HEK293 (cell line): Measurements from ENCODE around the gene TRAF5.

Source experiments
- KLF16 ChIP-seq: fragments of 450-650 bp; formaldehyde crosslinking; IDR thresholded peaks from 2 replicates; pipeline ENCODE4 v1.5.1; 2017; ENCODE audit warnings: missing biosample characterization, missing genetic modification characterization
- SP2 ChIP-seq: fragments of 450-650 bp; formaldehyde crosslinking; IDR thresholded peaks from 2 replicates; pipeline ENCODE4 v1.5.1; 2016; ENCODE audit warnings: missing biosample characterization, missing genetic modification characterization
- ZBTB49 ChIP-seq: fragments of 450-650 bp; formaldehyde crosslinking; IDR thresholded peaks from 2 replicates; pipeline ENCODE4 v1.5.1; 2016; ENCODE audit warnings: missing biosample characterization, missing genetic modification characterization, low read depth
- ZFP37 ChIP-seq: fragments of 450-650 bp; formaldehyde crosslinking; IDR thresholded peaks from 2 replicates; pipeline ENCODE4 v1.5.1; 2016; ENCODE audit warnings: missing biosample characterization, missing genetic modification characterization
- ZNF157 ChIP-seq: fragments of 450-650 bp; formaldehyde crosslinking; IDR thresholded peaks from 2 replicates; pipeline ENCODE4 v1.5.1; 2016; ENCODE audit warnings: missing biosample characterization, missing genetic modification characterization
- ZNF274 ChIP-seq, 2 experiments: fragments of 200-500 bp in 1 of 2; fragments of 450-650 bp in 1 of 2; sonication (Bioruptor generic) in 1 of 2; formaldehyde crosslinking in 1 of 2; IDR thresholded peaks; 2 replicates each; pipeline versions ENCODE4 v1.5.1 to v1.6.1; 2014 to 2016; ENCODE audit warnings: borderline replicate concordance in 1 of 2, inconsistent platforms in 1 of 2, low read length in 1 of 2, missing biosample characterization in 1 of 2, missing genetic modification characterization in 1 of 2
- ZNF394 ChIP-seq: fragments of 450-650 bp; formaldehyde crosslinking; IDR thresholded peaks from 2 replicates; pipeline ENCODE4 v1.5.1; 2016; ENCODE audit warnings: missing biosample characterization, missing genetic modification characterization, mild to moderate bottlenecking, moderate library complexity, borderline replicate concordance
- ZNF704 ChIP-seq: fragments of 450-650 bp; formaldehyde crosslinking; IDR thresholded peaks from 2 replicates; pipeline ENCODE4 v1.5.1; 2016; ENCODE audit warnings: missing biosample characterization, missing genetic modification characterization
- ZNF830 ChIP-seq: fragments of 450-650 bp; IDR thresholded peaks from 2 replicates; pipeline ENCODE4 v1.5.0; 2018; ENCODE audit warnings: missing biosample characterization, missing genetic modification characterization, low read depth, mild to moderate bottlenecking, moderate library complexity
- TF ChIP-seq, protein P1 (sequence below): fragments of 450-650 bp; formaldehyde crosslinking; IDR thresholded peaks from 2 replicates; pipeline ENCODE4 v1.5.1; 2016; ENCODE audit warnings: missing biosample characterization, missing genetic modification characterization

GRCh38 chr1:211358685-211359084 lies 32.1 kb downstream of the TRAF5 start:
- TF ChIP-seq ZNF704 (tag by site-specific recombination) (no peak), ZNF157 (tag by site-specific recombination) (no peak), SP2 (tag by site-specific recombination) (no peak), KLF16 (tag by site-specific recombination) (no peak), ZNF394 (tag by site-specific recombination) (no peak), ZFP37 (tag by site-specific recombination) (no peak), ZNF830 (tag by site-specific recombination) (no peak), ZNF274 (IDR thresholded peaks at IDR 0.05; ENCODE audit: low read length) (no peak), ZNF274 (tag by site-specific recombination; IDR thresholded peaks at IDR 0.05; ENCODE audit: borderline replicate concordance) (no peak), ZBTB49 (no peak)
- TF ChIP-seq, protein P1, sequence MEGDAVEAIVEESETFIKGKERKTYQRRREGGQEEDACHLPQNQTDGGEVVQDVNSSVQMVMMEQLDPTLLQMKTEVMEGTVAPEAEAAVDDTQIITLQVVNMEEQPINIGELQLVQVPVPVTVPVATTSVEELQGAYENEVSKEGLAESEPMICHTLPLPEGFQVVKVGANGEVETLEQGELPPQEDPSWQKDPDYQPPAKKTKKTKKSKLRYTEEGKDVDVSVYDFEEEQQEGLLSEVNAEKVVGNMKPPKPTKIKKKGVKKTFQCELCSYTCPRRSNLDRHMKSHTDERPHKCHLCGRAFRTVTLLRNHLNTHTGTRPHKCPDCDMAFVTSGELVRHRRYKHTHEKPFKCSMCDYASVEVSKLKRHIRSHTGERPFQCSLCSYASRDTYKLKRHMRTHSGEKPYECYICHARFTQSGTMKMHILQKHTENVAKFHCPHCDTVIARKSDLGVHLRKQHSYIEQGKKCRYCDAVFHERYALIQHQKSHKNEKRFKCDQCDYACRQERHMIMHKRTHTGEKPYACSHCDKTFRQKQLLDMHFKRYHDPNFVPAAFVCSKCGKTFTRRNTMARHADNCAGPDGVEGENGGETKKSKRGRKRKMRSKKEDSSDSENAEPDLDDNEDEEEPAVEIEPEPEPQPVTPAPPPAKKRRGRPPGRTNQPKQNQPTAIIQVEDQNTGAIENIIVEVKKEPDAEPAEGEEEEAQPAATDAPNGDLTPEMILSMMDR (tag by site-specific recombination), result no peak
